ENCODE measurements around the gene CEBPG.

- TF ChIP-seq CTCF (conservative IDR thresholded peaks at IDR 0.05; ENCODE audit: low read depth, low read length): no peak
- TF ChIP-seq EZH2 (IDR thresholded peaks at IDR 0.05; ENCODE audit: borderline replicate concordance, low read depth, low read length, poor library complexity, severe bottlenecking): no peak
Observed at GRCh38 chr19:33381101-33381500, 7.6 kb downstream of the CEBPG start.
